GM18505 (cell line): ENCODE results near the gene PTPRT.

Source experiments
- ATAC-seq: cut with Tn5 transposase; IDR thresholded peaks from one replicate; pipeline ENCODE4 v1.9.1; 2021; ENCODE audit not compliant: unreplicated experiment
- POLR2A ChIP-seq: IDR thresholded peaks from 4 replicates; pipeline ENCODE4 v1.6.1; 2011; ENCODE audit warnings: borderline replicate concordance; ENCODE audit not compliant: insufficient read depth, insufficient read length; ENCODE audit errors: extremely low read depth

Gene PTPRT

DNA sequence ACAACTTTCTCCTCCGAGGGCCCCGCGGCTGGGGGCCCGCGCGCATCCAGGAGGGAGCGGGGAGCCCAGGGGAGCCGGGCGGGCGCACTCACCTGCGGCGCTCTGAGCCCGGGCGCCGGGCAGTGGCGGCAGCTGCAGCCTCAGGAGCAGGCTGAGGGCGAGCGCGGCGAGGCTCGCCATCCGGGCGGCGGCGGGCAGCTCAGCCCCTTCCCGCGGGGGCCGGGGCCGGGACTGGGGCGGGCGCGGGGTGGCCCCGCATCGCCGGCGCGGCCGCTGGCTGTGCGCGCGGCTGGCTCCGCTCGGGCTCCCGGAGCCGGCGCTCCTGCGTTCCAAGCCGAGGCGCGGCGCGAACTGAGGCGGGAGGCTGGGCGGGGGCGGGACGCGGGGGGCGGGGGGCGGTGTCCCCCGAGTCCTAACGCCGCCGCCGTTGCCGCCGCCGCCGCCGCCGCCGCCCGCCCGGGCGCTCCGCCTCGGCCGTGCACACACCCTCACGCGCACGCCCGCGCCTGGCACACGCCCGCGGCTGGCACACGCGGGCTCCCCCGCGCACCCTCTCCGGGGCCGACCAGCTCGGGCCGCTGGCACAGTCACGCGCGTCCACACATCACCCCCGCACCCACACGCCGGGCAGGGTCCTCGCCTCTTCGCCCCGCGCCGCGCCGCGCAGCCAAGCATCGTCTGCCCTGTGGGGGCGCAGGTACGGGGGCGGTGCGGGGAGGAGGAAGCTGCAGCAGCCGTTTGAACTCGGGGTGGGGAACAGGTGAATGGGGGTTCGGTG lies at the start of gene PTPRT:
TSS of gene PTPRT (minus strand) at position 353 of the 778 bp plus-strand sequence. CDS start at position 180, 173 bp downstream.
- no peak for ATAC-seq
- TF ChIP-seq POLR2A: no peak

DNA sequence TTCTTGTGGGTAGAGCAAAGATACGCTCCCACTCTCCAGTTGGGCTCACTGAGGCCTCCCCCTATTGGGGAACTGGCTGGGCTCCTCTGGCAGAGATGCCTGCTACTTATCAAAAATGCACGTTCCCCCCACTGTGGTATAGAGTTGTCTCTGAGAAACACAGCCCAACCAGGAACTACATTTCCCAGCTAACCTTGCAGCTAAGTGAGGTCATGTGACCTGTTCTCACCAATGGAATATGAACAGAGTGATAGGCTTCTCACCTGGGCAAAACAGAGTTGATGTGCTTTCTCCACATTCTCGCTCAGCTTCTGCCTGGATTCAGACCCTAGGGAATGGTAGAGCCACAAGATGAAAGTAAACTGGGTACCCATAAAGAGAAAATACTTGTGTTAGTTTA lies 49.1 kb upstream of the PTPRT start:
- ATAC-seq: no peak
- no peak for TF ChIP-seq POLR2A

DNA sequence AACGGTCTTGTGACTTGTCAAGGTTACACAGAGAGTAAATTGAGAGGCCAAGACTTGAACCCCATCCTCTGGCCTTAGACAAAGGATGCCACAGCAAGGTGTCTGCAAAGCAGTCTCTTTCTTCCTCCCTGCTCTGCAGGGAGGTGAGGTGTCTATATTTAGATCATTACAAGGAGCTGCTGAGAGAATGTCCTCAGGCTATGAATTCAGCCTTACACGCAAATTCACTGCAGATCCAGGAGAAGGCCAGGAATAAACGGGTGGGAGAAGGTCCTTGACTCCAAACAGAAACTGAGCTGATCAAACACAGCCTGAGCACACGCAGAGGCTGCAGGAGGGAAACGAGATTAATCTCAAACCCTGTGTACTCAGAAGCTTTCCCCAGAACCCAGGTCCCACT lies 48.6 kb upstream of the PTPRT start:
- TF ChIP-seq POLR2A: no peak
- no peak for ATAC-seq

DNA sequence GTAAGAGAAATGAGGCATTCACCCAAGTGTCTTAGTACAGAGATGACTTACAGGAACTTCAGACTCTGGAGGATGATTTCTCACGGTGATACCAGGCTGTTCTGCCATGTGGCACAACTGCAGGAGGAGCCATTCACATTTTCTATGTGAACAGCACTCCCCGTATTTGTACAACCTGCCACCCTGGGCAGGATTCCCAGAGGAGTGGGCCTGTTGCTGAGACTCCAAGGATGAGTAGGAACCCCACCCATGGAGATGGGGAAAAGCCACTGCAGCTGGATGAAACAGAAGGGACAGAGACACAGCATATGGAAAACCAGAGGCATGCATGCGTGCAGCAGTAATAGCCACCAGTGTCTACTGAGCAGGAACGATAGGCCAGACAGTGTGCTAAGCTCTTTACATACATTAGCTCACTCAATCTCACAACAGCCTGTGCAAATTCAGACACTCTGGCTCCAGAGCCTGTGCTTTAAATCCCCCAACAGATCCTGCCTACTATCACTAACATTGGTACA lies 48.0 kb upstream of the PTPRT start:
- no peak for ATAC-seq
- no peak for TF ChIP-seq POLR2A

DNA sequence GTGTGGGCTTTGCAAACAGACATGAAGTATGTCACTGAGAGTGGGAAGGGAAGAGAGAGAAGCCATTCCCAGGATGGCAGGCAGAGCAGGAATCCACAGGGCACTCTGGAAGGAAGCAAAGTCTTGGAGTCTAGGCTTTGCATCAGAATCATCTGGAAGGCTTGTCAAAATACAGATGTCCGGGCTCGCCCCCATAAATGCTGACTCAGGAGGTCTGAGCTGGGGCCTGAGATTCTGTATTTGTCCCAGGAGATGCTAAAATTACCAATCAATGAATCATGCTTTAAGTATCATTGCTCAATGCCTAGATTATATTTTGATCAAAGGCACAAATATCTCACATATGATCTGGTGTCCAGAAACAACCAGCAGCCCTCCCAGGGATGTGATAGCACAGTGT lies 46.3 kb upstream of the PTPRT start:
- ATAC-seq: no peak
- no peak for TF ChIP-seq POLR2A

DNA sequence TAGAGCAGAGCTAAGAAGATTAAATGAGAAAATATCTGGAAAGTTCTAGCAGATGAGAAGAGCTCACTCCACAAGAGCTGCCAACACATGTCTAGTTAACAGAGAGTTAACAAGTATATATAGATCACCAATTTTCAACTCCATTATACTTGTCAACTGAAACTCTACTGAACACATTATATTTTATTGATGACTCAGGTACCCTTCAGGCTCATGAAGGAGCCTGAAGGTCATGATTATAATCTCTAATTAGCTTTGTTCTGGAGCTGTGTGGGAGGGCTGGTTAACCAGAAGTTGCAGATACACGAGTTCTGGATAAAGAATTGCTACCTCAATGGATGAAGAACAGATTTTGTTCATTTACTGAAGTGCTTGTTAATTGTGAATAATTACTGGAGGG lies 42.1 kb upstream of the PTPRT start:
- no peak for ATAC-seq
- TF ChIP-seq POLR2A: no peak

DNA sequence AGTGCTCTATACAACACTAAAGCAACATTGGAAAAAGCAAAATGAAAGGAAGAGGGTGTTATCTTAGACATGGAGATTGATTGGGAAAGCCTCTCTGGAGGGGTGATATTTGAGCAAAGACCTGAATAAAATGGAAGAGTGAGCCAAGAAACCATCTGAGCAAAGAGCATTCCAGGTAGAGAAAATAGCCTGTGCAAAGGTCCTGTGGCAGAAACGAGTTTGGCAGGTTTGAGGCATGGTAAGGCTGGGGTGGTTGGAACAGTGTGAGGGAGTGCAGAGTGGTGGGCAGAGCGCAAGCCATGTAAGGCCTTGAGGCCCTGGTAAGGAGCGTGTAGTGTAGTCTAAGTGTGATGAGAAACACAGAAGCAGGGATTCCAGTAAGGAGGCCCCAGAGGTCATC lies 40.0 kb upstream of the PTPRT start:
- no peak for TF ChIP-seq POLR2A
- ATAC-seq: no peak

DNA sequence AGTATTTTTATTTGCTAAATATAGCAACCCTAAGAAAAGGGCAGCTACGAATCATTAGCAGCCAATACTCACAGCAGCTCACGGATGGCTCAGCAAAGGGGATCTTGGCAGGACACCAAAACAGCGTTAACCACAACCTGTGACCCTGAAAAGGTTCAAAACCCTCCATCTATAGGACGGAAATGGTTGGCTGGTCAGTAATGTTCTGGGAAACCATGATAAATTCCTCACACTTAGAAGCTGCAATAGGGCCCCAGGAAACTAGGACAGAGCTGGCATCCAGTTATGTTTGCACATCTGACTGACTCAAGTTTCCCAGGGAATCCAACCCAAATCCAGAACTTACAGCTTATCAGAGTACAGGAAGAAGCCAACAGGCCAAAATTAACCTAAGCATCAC lies 30.9 kb upstream of the PTPRT start:
- no peak for TF ChIP-seq POLR2A
- ATAC-seq: no peak

DNA sequence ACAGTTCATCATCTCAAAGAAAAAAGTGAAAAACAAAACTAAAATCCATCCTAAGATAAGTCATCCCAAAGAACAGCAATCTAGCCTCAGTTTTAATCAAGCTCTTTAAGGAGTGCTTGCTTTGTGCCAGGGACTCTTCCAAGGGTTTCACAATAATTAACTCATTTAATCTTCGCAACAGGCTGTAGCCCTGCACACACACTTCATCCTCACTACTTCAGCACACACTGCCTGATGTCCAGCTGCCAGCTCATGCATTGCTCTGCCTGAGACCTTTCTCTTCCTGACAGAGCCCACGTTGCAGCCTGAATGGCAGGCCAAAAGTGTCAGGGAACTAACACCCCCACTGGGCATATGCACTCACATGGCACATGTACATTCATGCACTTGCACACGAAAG lies 21.2 kb upstream of the PTPRT start:
- TF ChIP-seq POLR2A: no peak
- ATAC-seq: no peak

DNA sequence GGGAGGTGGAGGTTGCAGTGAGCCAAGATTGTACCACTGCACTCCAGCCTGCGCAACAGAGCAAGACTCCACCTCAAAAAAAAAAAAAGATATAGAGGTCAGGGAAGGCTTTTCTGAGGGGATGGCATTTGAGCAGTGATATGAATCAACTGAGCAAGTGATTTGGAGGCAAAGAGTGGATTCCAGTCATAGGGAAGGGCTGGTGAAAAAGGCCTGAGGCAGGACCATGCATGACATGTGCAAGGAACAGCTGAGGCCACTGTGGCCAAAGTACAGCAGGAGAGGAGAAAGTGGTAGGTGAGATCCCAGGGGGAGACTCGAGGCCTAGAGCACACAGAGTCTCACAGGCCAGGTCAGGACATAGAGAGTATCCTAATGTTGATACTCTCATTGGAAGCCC lies 20.1 kb upstream of the PTPRT start:
- ATAC-seq: no peak
- no peak for TF ChIP-seq POLR2A

DNA sequence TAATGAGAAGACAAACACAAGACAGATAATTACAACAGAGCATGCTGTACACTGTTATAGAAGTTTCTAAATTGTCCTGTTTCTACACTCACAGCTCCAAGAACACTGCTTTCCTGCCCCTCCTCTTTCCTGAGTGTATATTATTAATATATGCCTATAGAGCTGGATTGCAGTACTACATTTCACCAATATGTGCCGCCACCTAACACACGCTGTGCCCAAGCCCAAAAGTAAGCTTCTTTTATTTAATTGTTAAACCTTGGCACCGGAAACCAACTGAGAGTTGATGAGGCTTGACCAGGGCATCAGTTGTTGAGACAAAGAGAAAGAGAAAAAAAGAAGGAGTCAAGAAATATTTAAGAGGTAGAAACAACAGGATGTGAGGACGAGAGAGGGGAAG lies 16.0 kb upstream of the PTPRT start:
- ATAC-seq: no peak
- TF ChIP-seq POLR2A: no peak

DNA sequence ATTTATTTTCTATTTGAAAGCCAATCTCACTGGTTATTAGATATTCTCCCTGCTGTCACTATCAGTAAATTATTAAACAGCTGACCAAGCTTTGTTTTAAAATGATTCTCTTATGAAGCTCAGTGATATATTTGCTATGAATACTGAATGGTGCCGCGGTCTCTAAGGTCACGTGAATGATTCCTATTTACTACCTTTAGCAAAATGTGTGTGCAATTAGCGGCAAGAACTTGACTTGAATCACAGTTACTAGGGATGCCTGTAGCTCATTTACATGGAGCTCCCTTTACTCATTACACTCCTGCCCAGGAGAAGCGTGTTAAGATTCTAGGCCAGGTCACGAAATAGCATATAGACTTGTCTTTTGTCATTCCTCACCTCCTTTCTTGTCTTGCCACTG lies 12.4 kb upstream of the PTPRT start:
- no peak for ATAC-seq
- no peak for TF ChIP-seq POLR2A

DNA sequence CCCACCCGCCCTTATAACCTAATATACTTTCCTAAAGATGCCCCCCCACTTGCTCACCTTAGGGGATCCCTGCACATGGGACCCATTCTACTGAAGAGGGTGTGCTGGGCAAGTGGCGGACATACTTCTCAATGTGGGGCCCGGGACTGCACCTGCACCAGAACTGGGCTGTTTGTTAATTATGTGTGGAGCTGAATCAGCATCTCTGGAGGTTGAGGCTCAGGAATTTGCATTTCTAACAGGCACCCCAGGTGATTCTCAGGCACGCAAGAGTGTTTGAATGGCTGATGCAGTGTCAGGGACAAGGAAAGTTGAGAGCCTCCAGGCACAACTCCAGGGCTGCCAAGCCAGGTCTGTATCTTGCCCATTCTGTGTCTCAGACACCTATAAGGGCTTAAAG lies 8.9 kb upstream of the PTPRT start:
- no peak for ATAC-seq
- no peak for TF ChIP-seq POLR2A

DNA sequence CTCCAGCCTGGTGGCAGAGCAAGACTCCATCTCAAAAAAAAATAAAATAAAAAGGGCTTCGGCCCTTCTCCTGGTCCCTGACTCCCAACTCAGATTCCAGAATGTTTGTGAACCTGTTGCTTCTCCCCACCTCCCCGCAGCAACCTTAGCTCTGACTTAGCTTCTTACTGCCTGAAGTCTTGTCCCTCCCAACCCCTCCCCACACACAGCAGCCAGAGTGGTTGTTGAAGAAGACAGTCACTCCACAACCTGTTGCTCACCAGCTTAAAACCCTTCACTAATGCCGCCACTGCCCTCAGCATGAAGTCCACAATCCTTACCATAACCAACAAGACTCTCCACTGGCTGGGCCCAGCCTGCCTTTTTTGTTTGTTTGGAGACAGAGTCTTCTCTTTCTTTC lies 6.5 kb upstream of the PTPRT start:
- no peak for TF ChIP-seq POLR2A
- no peak for ATAC-seq
